Measurements from ENCODE around the gene RMDN2. TPM values are rescaled to one million over a fixed set of nuclear protein-coding genes. Genes with fewer than 3 reads are reported as not detected.
A peak's percentile ranks its signal among the peaks of the same experiment; 100 is the strongest.

The RMDN2 gene
- total RNA-seq (ENCODE audit: unreplicated experiment) = 2.5 TPM
- long read RNA-seq, partial matches to known transcripts = 0 of 3 reads
- long read RNA-seq, other reads (novel, unspliced or antisense) = 1 of 3 reads

GRCh38 chr2:37925063-37925897 lies at the start of gene RMDN2:
Gene RMDN2, plus strand, starts transcription at chr2:37925287. Its CDS starts 3,991 bp downstream, at chr2:37929278.
- Mint-ChIP-seq H3K9me3 (ENCODE audit: unreplicated experiment) (no peaks in the 10 kb centered on the region), H3K27me3 (ENCODE audit: unreplicated experiment) (no peaks in the 10 kb centered on the region), H3K27ac (ENCODE audit: unreplicated experiment) (peak within 1 kb of the TSS; percentile 86), H3K36me3 (ENCODE audit: low read depth, unreplicated experiment) (no peaks in the 10 kb centered on the region), H3K4me3 (ENCODE audit: unreplicated experiment) (peak within 1 kb of the TSS; percentile 93), H3K4me1 (ENCODE audit: unreplicated experiment) (peaks cover 11% of the 10 kb centered on the region)
- TF ChIP-seq CTCF (IDR thresholded peaks at IDR 0.05; ENCODE audit: unreplicated experiment) = no peak
- peak; percentile 96 for DNase-seq (ENCODE audit: low spot score)

GRCh38 chr2:37875403-37875906 lies 49.6 kb upstream of the RMDN2 start:
- H3K4me3 Mint-ChIP-seq (ENCODE audit: unreplicated experiment) = no peak overlapping the region
- H3K9me3 Mint-ChIP-seq (ENCODE audit: unreplicated experiment) = no peaks in the 10 kb centered on the region
- H3K36me3 Mint-ChIP-seq (ENCODE audit: low read depth, unreplicated experiment) = no peaks in the 10 kb centered on the region
- peak; percentile 7 for DNase-seq (ENCODE audit: low spot score)
- H3K4me1 Mint-ChIP-seq (ENCODE audit: unreplicated experiment) = peaks cover 28% of the 10 kb centered on the region
- H3K27ac Mint-ChIP-seq (ENCODE audit: unreplicated experiment) = peak overlapping the region; percentile 70
- TF ChIP-seq CTCF (IDR thresholded peaks at IDR 0.05; ENCODE audit: unreplicated experiment) = no peak
- H3K27me3 Mint-ChIP-seq (ENCODE audit: unreplicated experiment) = peaks cover 5% of the 10 kb centered on the region

- H3K27ac Mint-ChIP-seq (ENCODE audit: unreplicated experiment) = peak overlapping the region; percentile 70
- H3K4me3 Mint-ChIP-seq (ENCODE audit: unreplicated experiment) = no peak overlapping the region
- no peak for DNase-seq (ENCODE audit: low spot score)
- H3K4me1 Mint-ChIP-seq (ENCODE audit: unreplicated experiment) = peaks cover 28% of the 10 kb centered on the region
- no peaks in the 10 kb centered on the region for H3K36me3 Mint-ChIP-seq (ENCODE audit: low read depth, unreplicated experiment)
- H3K9me3 Mint-ChIP-seq (ENCODE audit: unreplicated experiment) = no peaks in the 10 kb centered on the region
- no peak for TF ChIP-seq CTCF (IDR thresholded peaks at IDR 0.05; ENCODE audit: unreplicated experiment)
- peaks cover 5% of the 10 kb centered on the region for H3K27me3 Mint-ChIP-seq (ENCODE audit: unreplicated experiment)
Observed at GRCh38 chr2:37876227-37876626, 48.9 kb upstream of the RMDN2 start.

- TF ChIP-seq CTCF (IDR thresholded peaks at IDR 0.05; ENCODE audit: unreplicated experiment) = peak; percentile 85
- peaks cover 5% of the 10 kb centered on the region for H3K27me3 Mint-ChIP-seq (ENCODE audit: unreplicated experiment)
- H3K36me3 Mint-ChIP-seq (ENCODE audit: low read depth, unreplicated experiment) = no peaks in the 10 kb centered on the region
- no peaks in the 10 kb centered on the region for H3K9me3 Mint-ChIP-seq (ENCODE audit: unreplicated experiment)
- H3K4me3 Mint-ChIP-seq (ENCODE audit: unreplicated experiment) = no peak overlapping the region
- DNase-seq (ENCODE audit: low spot score) = peak; percentile 49
- H3K4me1 Mint-ChIP-seq (ENCODE audit: unreplicated experiment) = peaks cover 28% of the 10 kb centered on the region
- no peak overlapping the region for H3K27ac Mint-ChIP-seq (ENCODE audit: unreplicated experiment)
Observed at GRCh38 chr2:37877457-37878315, 47.4 kb upstream of the RMDN2 start.
